ENCODE data around the gene PIK3R5.
"Not testable (repeated sequence)": the region's sequence is repeated elsewhere in the genome, so short reads cannot be mapped to it uniquely, and the experiment has no call there.

PIK3R5 gene

DNA sequence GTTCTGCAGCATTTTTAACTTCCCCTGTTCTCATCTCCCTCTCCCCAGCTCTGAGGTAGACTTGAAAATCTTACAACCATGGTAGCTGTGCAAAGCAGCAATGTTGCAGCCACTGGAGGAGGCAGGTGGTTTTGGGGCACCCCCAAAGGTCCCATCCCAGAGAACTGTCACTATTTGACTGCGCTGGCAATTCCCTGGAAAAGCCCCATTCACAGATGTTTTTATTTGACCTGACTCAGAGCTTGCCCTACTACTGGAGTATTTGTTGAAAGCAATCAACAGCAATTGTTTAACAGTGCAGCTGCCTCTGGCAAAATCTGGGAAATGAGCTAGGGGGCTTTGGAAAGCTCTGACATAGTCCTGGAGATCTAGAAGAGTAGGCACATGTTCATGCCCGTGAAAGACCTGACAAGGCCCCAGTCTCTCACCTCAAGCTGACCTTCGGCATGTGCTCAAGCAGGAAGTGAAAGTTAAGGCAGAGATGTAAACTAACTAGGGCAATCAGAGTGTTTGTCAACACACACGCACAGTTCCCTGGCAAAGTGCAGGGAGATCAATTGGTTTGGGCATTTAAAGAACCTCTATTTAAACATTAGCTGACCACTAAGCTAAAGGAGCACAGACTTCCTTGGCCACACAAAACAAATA lies 19.7 kb upstream of the PIK3R5 start:
- no peak for DNase-seq (ENCODE audit: low spot score)

DNA sequence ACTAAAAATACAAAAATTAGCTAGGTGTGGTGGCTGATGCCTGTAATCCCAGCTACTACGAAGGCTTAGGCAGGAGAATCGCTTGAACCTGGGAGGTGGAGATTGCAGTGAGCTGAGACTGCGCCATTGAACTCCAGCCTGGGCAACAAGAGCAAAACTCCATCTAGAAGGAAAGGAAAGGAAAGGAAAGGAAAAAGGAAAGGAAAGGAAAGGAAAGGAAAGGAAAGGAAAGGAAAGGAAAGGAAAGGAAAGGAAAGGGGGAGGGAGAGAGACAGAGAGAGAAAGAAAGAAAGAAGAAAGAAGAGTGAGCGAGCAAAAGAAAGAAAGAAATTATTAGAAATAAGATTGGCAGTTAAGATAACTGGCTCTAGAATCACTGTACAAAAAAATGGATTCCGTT lies 18.7 kb upstream of the PIK3R5 start:
- not testable (repeated sequence) for DNase-seq (ENCODE audit: low spot score)

DNA sequence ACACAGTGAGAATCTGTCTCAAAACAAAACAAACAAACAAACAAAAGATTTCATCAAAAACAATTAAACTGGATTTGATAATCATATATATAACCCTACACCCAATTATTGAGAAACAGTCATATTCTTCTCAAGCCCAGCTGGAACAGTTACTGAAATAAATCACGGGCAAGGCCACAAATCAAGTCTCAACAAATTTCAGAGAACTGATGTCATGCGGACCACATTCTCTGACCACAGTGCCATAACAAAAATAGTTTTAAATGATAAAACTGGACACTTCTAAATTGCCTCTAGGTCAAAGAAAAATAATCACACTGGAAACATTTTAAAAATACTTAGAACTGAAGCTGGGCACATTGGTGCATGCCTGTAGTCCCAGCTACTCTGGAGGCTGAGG lies 15.9 kb upstream of the PIK3R5 start:
- DNase-seq (ENCODE audit: low spot score), result no peak

DNA sequence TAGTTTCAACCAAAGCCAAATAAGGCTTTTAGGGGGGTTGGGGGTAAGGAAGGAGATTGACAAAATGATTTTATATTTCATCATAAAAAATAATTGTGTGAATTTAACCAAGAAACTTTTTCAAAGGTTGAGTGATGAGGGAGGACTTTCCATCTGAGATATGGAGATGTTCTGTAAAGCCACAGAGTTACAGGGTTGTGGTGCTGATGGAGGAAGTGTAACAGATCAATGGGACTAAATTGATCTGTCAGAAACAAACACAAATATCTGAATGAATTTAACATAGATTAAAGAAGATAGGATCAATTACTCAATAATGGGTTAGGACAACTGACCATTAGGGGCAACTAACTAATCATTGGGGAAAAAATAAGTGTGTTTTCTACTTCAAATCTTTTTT lies 14.2 kb upstream of the PIK3R5 start:
- DNase-seq (ENCODE audit: low spot score), result no peak

DNA sequence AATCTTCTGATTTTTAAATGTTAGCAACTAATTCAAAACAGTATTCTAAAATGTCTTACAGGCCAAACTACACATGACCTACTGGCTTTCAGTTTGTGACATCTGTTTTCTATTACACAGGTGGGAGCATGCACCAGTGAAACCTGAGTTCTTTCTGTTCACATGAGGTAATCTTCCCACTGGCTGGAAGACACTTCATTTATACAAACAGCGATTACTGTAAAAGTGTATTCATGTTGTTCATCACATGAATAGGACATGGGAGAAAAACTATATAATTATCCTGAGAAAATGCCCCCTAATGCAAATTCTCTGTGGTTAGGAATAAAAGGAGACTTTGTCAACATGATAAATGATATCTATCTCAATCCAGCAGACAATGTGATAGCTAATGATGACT lies 11.1 kb upstream of the PIK3R5 start:
- no peak for DNase-seq (ENCODE audit: low spot score)

DNA sequence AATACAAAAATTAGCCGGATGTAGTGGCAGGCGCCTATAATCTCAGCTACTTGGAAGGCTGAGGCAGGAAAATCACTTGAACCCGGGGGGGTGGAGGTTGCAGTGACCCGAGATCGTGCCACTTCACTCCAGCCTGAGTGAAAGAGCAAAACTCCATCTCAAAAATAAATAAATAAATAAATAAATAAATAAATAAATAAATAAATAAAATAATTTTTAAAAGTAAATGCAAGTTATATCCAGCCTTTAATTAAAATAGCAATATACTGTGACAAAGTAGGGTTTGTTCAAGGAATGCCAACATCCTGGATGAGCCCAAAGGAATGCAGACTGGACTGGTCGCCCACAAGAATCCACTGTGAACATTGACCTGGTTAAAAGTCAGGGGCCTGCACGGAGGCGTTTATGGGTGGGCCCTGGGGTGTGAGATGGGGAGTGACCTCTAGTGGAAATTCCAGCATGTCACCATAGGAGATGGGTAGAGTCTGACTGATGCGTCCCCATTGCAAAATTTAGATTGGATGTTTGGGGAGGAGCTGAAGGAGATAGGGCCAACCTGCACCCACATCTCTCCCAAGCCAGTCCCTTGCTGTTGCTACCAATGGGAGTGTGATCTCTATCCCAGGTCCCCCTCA lies 9.7 kb upstream of the PIK3R5 start:
- no peak for DNase-seq (ENCODE audit: low spot score)

DNA sequence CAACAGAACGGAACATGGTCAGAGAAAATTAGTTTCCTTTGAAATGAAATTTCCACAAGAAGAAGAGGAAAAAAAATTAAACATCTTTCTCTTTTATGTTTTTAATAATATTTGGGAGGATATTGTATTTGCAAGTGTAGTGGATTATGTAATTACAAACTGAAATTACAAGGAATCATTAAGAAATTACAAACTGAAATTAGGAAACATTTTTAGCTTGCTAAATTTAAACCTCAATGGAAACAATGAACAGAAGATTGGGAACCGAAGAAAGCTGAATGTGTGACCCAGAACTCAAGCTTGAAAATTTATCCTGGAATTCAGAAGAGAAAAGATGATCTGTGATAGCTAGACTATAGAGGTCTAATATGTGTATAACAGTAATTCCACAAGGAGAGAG lies 4.4 kb upstream of the PIK3R5 start:
- DNase-seq (ENCODE audit: low spot score), result no peak

DNA sequence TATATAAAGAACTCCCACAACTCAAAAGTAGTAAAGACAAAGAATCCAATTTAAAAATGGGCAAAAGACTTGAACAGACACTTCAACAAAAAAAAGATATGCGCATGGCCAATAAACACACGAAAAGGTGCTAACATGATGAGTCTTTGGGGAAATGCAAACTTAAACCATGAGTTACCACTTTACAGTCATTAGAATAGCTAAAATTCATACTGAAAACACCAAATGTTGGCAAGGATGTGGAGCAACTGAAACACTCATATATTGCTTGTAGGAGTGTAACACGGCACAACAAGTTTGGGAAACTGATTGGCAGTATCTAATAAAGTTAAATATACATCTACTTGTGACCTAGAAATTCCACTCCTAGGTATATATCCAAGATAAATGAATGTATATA lies 3.0 kb upstream of the PIK3R5 start:
- no peak for DNase-seq (ENCODE audit: low spot score)

DNA sequence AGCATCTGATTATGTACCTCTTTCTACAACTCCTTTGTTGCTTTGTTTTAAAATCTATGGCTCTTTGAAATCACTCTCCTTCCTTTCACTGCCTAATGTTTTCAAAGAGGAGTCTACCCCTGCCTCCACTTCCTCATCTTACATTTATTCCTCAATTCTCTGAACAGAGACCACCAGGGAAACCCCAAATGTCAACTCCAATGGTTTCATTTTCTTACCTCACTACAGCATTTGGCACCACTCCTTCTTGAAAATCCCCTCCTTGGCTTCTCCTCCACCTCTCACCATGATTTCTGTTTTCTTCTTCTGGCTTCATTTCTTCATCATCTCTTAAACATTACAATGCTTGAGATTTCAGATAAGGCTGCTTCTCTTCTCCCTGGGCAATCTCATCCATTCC lies 2.4 kb upstream of the PIK3R5 start:
- no peak for DNase-seq (ENCODE audit: low spot score)

DNA sequence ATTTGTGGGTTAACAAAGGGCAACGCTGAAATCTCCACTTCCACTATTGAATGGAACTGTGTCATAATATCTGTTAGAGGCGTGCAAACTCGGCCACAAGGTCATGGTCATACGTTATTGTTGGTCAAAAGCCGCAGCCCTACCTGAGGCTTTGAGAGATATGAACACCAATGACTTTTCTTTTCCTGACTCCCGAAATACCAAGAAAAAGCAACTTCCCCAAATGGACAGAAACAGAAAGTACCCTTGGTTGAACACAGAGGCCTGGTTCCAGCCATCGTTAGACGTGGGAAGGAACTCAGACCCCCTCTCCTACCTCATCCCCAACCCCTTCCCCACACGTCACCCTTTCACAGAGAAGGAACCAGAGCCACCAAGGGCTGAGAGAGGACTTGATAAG lies 1.4 kb upstream of the PIK3R5 start:
- DNase-seq (ENCODE audit: low spot score), result no peak

DNA sequence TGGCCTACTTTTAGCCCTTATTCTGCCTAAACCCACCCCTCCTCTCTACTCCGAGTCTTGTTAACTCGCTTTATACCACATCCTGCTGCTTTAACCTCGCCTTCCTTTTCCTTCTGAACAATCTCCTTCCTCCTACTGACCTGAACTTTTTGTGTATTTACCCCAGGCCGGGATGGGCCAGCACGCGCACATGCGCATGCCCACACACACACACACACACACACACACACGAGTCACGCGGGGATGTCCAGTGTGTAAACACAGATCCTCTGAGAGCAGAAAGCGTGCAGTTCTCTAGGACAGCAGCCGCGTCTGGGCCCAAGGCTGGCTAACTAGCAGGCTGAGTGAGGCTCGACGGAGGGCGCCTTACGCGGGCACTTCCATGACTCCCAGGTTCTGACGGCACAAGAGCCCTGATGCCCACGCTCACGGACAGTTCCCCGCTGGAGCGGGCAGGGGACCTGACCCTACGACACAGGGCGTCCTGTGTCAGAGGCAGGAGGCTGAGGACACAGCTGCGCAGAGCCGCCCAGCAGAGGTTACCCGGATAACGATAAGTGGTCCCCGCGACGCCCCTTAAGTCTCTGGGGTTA lies 610 bp downstream of the PIK3R5 start:
- DNase-seq (ENCODE audit: low spot score), result no peak

DNA sequence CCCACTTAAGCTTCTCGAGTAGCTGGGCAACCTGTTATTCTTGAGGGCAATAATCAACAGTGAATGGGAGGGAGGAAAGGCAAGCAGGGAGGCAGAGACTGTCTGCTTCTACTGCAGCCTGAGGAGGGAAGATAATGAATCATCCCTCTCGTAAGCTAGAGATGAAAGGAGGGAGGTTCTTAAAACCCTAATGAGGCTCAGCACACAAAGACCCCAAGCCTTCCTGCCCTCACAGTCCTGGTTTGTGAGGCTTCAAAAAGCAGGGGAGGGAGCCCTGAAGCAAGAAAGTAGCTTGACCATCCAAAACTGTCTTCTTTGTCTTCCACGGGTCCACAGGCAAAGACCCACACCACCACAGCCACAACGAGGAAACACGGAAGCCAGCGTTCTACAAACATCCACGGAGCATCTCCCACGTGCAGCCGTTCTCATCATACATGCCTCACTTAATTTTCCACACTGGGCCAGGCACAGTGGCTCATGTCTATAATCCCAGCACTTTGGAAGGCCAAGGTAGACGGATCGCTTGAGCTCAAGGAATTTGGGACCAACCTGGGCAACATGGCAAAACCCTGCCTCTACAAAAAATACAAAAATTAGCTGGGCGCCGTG lies 1.8 kb downstream of the PIK3R5 start:
- no peak for DNase-seq (ENCODE audit: low spot score)

DNA sequence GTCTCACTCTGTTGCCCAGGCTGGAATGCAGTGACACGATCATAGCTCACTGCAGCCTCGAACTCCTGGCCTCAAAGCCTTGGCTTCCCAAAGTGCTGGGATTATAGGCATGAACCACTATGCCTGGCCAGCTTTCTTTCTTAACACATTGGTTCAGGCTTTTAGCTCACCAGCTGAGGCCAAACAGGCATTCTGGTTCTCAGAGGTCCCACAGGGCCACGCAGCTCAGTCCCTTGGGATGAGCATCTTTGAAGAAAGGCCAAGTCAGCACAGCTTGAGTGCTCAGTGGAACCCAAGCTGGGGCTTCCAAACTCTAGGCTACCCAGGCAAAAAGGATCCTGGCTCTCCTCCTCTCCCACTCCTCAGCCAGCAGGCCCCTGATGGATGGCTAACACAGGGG lies 2.5 kb downstream of the PIK3R5 start:
- DNase-seq (ENCODE audit: low spot score), result no peak

DNA sequence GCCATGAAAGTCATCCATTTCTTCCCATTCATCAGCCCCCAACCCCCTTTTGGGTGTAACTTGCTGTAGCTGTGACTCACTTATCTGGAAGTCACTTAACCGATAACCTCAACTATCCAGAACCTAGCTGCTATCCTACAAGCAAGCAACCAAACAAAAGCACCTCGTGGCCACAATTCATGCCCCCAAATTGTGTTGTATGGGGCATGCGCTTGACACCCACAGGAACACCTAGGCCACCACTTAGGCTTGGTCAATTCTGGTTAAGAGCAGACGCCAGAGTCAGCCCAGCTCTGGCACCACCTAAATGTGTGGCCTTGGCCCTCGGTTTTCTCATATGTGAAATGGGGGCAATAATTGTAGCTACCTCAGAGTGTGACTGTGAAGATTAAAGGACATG lies 3.7 kb downstream of the PIK3R5 start:
- no peak for DNase-seq (ENCODE audit: low spot score)

DNA sequence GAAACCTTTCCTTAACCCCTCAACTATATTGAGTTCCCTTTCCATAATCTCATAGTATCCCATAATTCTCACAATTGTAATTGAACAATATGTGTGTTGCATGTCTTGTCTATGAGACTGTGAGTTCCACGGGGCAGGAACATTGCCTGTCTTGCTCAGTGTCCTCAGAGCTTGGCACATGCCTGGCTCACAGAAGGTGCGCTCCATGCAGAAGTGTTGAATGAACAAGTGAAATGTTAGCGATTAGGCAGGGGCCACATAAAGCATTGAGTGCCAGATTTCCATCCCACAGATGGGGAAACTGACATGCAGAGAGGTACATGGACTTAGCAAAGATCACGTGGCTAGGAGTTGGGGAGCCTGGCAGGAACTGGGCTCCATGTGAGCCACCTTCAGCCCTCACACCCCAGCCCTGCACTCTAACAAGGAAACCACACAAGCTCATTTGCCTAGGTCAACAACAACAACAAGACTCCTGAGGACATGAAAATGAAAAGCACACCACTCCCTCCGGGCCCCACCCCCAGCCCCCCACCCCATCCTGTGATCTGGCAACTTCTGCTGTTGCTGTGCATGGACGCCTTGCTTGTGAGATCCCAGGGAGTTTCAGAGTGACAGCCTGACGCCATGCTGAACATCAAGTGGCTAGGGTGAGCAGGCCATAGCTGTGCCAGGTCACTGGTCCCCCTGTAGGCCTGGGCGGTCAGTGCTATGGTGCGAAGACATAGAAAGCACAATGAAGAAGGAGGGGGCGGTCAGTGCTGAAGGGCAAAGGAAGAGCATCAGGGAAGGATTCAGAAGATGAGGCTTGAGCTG lies 5.0 kb downstream of the PIK3R5 start:
- no peak for DNase-seq (ENCODE audit: low spot score)

DNA sequence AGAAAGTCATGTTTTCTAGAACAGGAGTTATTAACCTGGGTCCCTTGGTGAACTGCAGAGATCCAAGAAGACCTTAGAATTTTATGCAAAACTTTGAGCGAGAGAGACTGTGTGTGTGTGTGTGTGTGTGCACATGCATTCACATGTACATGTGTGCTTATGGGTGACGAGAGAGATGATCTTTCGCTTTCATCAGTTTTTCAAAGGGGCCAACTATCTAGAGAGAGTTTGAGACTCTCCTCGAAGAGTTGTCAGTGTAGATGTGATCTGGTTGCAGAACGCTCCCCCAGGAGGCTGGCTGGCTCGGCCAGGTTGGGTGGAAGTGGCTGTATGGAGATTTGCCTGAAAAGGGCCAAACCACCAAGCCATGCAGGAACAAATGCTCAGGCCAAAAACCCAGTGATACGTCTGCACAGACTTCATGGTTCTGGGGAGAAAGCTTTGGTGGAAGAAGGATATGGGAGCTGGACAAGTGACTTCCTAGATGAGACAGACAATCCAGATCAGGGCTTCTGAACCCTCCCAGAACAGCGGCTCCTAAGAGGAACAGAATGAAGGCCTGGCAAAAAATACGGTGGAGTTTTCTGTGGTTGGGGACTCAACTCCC lies 6.1 kb downstream of the PIK3R5 start:
- no peak for DNase-seq (ENCODE audit: low spot score)

DNA sequence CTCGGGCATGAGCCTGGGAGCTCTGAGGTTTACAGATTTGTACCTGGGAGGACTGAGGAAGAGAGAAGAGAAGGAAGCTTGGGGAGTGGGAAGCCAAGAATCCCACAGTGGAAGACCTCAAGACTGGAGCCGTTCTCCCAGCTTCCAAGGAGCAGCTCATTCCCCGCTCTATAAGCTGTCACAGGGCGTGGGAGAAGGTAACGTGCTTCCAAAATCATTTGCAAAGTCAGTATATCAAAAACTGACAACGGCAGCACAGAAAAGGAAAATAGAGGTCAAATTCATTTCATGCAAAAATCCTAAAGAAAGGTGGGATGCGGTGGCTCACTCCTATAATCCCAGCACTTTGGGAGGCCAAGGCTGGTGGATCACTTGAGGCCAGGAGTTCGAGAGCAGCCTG lies 7.8 kb downstream of the PIK3R5 start:
- no peak for DNase-seq (ENCODE audit: low spot score)

DNA sequence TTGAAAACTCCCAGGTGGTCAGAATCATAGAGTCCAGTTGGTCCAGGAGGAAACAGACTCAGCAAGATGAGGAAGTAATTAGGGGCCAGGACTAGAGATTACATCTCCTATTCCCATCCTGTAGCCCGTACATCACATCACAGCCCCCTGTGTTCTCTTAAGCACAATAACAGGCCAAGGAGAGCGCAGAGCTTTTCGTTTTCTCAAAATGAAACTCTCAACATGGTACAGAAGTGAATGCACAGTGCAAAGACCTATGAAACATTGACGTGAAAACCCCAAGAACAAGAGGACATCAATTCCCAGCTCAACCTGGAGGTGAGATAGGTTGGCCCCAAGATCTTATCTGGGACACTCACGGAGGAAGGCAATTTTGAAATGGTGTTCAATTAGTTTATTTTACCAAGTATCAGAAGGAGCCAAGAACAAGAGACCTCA lies 9.0 kb downstream of the PIK3R5 start:
- DNase-seq (ENCODE audit: low spot score), result no peak

DNA sequence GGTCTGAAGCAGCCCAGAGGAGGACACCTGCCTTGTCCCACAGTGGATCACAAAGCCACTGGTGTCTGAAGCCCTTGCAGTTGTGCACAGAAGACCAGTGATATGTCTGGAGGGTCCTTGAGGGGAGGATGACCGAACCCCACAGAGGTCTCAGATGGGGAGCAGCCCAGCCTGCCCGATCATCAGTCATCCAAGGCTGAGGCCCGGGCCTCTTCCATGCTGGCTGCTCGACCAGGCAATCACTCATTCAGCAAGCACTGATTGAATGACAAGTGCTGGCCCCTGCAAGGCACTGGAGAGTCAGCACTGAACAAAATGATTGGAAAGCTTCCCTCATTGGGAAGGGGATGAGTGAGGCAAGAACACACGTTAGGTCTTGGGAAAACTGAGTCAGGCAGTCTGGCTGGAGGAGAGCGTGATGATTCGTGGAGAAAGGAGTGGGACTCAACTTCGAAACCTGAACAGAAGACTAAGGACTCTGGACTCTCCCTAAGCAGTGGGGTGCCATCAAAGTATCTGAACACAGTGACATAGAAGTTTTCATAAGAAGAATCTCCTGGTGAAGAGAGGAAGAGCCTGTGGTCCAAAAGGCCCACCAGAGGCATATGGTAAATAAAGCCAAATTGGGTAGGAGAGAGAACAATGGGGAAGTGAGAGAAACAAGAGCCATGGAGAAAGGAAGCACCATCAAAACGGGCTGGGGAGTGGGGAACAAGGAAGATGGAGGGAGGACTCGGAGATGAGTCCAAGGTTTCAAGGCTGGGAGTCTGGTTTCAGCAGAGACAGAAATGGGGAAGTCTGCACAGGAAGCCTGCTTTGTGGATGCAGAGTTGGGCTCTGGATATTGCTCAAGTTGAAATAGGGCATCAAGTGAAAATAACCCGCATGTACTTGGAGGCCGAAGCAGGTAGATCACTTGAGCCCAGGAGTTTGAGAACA lies 10.2 kb downstream of the PIK3R5 start:
- DNase-seq (ENCODE audit: low spot score), result no peak

DNA sequence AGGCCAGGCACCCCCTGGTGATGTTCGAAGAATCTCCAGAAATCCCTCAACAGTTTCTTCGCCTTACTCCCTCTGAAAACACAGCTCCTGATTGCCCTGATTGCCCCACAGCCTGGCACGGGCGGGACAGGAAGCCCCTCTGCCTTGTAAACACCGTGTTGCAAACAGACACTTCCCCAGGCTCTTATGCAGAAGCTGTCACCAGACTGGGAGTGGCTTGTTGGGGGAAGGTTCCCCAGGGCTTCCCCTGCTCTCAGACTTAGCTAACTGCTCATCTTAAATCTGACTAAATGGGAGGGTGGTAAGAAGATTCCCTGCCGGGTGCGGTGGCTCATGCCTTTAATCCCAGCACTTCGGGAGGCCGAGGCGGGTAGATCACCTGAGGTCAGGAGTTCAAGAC lies 11.2 kb downstream of the PIK3R5 start:
- no peak for DNase-seq (ENCODE audit: low spot score)

Measured in SK-N-DZ (cell line).